Loucy (cell line): ENCODE data around the gene LRRC73.
"Not testable (repeated sequence)": the region's sequence is repeated elsewhere in the genome, so short reads cannot be mapped to it uniquely, and the experiment has no call there.

Experiments
- H2AFZ ChIP-seq: fragments of 200-600 bp; sonication (generic); 2 replicates; pipeline ENCODE4 v1.6.0; 2016; ENCODE audit warnings: antibody characterized with exemption, mild to moderate bottlenecking, low read length, moderate library complexity
- H3F3A ChIP-seq: fragments of 200-600 bp; 2 replicates; pipeline ENCODE4 v1.6.0; 2016; ENCODE audit warnings: antibody characterized with exemption, low read depth, mild to moderate bottlenecking
- H3K27me3 ChIP-seq: fragments of 200-600 bp; sonication (generic); 2 replicates; pipeline ENCODE4 v1.6.1; 2014; ENCODE audit warnings: low read length, mild to moderate bottlenecking; ENCODE audit not compliant: insufficient read depth, poor library complexity, severe bottlenecking
- H3K36me3 ChIP-seq: fragments of 200-600 bp; sonication (generic); 2 replicates; pipeline ENCODE4 v1.6.1; 2016; ENCODE audit warnings: low read length; ENCODE audit not compliant: insufficient read depth
- H3K4me1 ChIP-seq: fragments of 200-600 bp; sonication (generic); 2 replicates; pipeline ENCODE4 v1.5.1; 2014; ENCODE audit warnings: low read length, mild to moderate bottlenecking; ENCODE audit not compliant: insufficient read depth, poor library complexity, severe bottlenecking
- H3K4me2 ChIP-seq: fragments of 200-600 bp; sonication (generic); 2 replicates; pipeline ENCODE4 v1.6.0; 2014; ENCODE audit warnings: antibody characterized with exemption, low read length, low read depth, mild to moderate bottlenecking; ENCODE audit not compliant: poor library complexity, severe bottlenecking
- H3K4me3 ChIP-seq: fragments of 200-600 bp; sonication (generic); 2 replicates; pipeline ENCODE4 v1.5.1; 2014; ENCODE audit warnings: low read length, mild to moderate bottlenecking, mixed read lengths; ENCODE audit not compliant: poor library complexity, severe bottlenecking
- H3K79me2 ChIP-seq: fragments of 200-600 bp; sonication (generic); 2 replicates; pipeline ENCODE4 v1.6.1; 2014; ENCODE audit warnings: low read length; ENCODE audit not compliant: insufficient read depth
- H3K9ac ChIP-seq: fragments of 200-600 bp; sonication (generic); 2 replicates; pipeline ENCODE4 v1.6.0; 2014; ENCODE audit warnings: mild to moderate bottlenecking, low read depth, low read length, moderate library complexity; ENCODE audit not compliant: poor library complexity, severe bottlenecking
- H3K9me2 ChIP-seq: fragments of 200-600 bp; sonication (generic); replicated peaks from 2 replicates; pipeline ENCODE4 v1.6.1; 2016; ENCODE audit warnings: low read depth, low read length, mixed read lengths
- H3K9me3 ChIP-seq: fragments of 200-600 bp; sonication (generic); 2 replicates; pipeline ENCODE4 v1.6.1; 2014; ENCODE audit warnings: mild to moderate bottlenecking, antibody characterized with exemption, low read length, low read depth; ENCODE audit not compliant: insufficient read depth
- H4K20me1 ChIP-seq: fragments of 200-600 bp; sonication (generic); 2 replicates; pipeline ENCODE4 v1.6.0; 2014; ENCODE audit warnings: antibody characterized with exemption, low read length, mild to moderate bottlenecking; ENCODE audit not compliant: insufficient read depth, poor library complexity, severe bottlenecking
- EZH2phosphoT487 ChIP-seq: fragments of 200-600 bp; IDR thresholded peaks from 2 replicates; pipeline ENCODE4 v1.6.1; 2018; ENCODE audit warnings: antibody characterized with exemption, mild to moderate bottlenecking, moderate library complexity, borderline replicate concordance
- TF ChIP-seq, protein P1 (sequence below): fragments of 200-600 bp; sonication (generic); conservative IDR thresholded peaks from 2 replicates; pipeline ENCODE4 v1.5.1; 2014; ENCODE audit warnings: mild to moderate bottlenecking, antibody characterized with exemption, low read length

The LRRC73 gene

GRCh38 chr6:43467752-43468151 is 42.4 kb downstream of the LRRC73 start:
- no peak overlapping the region for H3K4me3 ChIP-seq
- H4K20me1 ChIP-seq, result no peaks in the 10 kb centered on the region
- TF ChIP-seq EZH2phosphoT487, result no peak
- TF ChIP-seq, protein P1, sequence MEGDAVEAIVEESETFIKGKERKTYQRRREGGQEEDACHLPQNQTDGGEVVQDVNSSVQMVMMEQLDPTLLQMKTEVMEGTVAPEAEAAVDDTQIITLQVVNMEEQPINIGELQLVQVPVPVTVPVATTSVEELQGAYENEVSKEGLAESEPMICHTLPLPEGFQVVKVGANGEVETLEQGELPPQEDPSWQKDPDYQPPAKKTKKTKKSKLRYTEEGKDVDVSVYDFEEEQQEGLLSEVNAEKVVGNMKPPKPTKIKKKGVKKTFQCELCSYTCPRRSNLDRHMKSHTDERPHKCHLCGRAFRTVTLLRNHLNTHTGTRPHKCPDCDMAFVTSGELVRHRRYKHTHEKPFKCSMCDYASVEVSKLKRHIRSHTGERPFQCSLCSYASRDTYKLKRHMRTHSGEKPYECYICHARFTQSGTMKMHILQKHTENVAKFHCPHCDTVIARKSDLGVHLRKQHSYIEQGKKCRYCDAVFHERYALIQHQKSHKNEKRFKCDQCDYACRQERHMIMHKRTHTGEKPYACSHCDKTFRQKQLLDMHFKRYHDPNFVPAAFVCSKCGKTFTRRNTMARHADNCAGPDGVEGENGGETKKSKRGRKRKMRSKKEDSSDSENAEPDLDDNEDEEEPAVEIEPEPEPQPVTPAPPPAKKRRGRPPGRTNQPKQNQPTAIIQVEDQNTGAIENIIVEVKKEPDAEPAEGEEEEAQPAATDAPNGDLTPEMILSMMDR, result no peak
- H3K36me3 ChIP-seq, result no peaks in the 10 kb centered on the region
- no peaks in the 10 kb centered on the region for H3K9me3 ChIP-seq
- H3F3A ChIP-seq, result no peaks in the 10 kb centered on the region
- H3K27me3 ChIP-seq, result no peaks in the 10 kb centered on the region
- no peak overlapping the region for H3K4me2 ChIP-seq
- H3K79me2 ChIP-seq, result no peaks in the 10 kb centered on the region
- no peaks in the 10 kb centered on the region for H3K4me1 ChIP-seq
- H3K9ac ChIP-seq, result no peak overlapping the region
- no peak overlapping the region for H2AFZ ChIP-seq
- no peaks in the 10 kb centered on the region for H3K9me2 ChIP-seq

DNA sequence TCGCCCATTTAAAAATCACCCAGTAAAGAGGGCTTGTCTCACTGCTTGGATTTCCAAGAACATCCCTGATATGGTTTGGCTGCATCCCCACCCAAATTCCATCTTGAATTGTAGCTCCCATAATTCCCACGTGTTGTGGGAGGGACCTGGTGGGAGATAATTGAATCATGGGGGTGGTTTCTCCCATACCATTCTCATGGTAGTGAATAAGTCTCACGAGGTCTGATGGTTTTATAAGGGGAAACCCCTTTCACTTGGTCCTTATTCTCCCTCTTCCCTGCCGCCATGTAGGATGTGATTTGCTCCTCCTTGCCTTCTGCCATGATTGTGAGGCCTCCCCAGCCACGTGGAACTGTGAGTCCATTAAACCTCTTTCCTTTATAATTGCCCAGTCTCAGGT is 42.9 kb downstream of the LRRC73 start:
- not testable (repeated sequence) for H3K9me3 ChIP-seq, H3K4me2 ChIP-seq, H3K9ac ChIP-seq, H3K4me3 ChIP-seq, H4K20me1 ChIP-seq, H3K9me2 ChIP-seq, H3K4me1 ChIP-seq, H3K27me3 ChIP-seq, H3K36me3 ChIP-seq, H2AFZ ChIP-seq, H3K79me2 ChIP-seq, H3F3A ChIP-seq

- Histone ChIP-seq H3K9me3 (no peaks in the 10 kb centered on the region), H3K4me1 (no peaks in the 10 kb centered on the region), H3K27me3 (no peaks in the 10 kb centered on the region), H3K9me2 (no peaks in the 10 kb centered on the region), H3K4me3 (no peak overlapping the region), H3K9ac (no peak overlapping the region), H4K20me1 (no peaks in the 10 kb centered on the region), H3F3A (no peaks in the 10 kb centered on the region), H3K4me2 (no peak overlapping the region), H2AFZ (no peak overlapping the region), H3K36me3 (no peaks in the 10 kb centered on the region), H3K79me2 (no peaks in the 10 kb centered on the region)
- no peak for TF ChIP-seq EZH2phosphoT487
- TF ChIP-seq, protein P1, result no peak
These were observed 44.2 kb downstream of the LRRC73 start for GRCh38 chr6:43465948-43466347.

- H3K9ac ChIP-seq, result no peak overlapping the region
- no peak for TF ChIP-seq EZH2phosphoT487
- TF ChIP-seq, protein P1, result no peak
- no peak overlapping the region for H3K4me3 ChIP-seq
- H3K9me2 ChIP-seq, result no peaks in the 10 kb centered on the region
- H3K27me3 ChIP-seq, result no peaks in the 10 kb centered on the region
- H3F3A ChIP-seq, result no peaks in the 10 kb centered on the region
- no peaks in the 10 kb centered on the region for H3K9me3 ChIP-seq
- H4K20me1 ChIP-seq, result no peaks in the 10 kb centered on the region
- no peak overlapping the region for H3K4me2 ChIP-seq
- no peaks in the 10 kb centered on the region for H3K36me3 ChIP-seq
- no peaks in the 10 kb centered on the region for H3K79me2 ChIP-seq
- no peaks in the 10 kb centered on the region for H3K4me1 ChIP-seq
- no peak overlapping the region for H2AFZ ChIP-seq
These were observed 45.8 kb downstream of the LRRC73 start for GRCh38 chr6:43464337-43464736.
